SK-N-MC (cell line): Measurements from ENCODE around the gene SYVN1.
"Not testable (repeated sequence)": the region's sequence is repeated elsewhere in the genome, so short reads cannot be mapped to it uniquely, and the experiment has no call there.

ENCODE experiments used
- DNase-seq: peaks from one replicate; pipeline ENCODE4 v3.0.0-alpha.2; 2011; ENCODE audit warnings: low read depth, low spot score
- H3K27ac ChIP-seq: fragments of 200-600 bp; sonication (generic); 2 replicates; pipeline ENCODE4 v1.5.1; 2016; ENCODE audit warnings: mixed run types
- H3K36me3 ChIP-seq: fragments of 200-600 bp; sonication (generic); 2 replicates; pipeline ENCODE4 v1.6.1; 2017; ENCODE audit warnings: antibody characterized with exemption, low read length, mixed read lengths; ENCODE audit not compliant: insufficient read depth
- H3K4me3 ChIP-seq: fragments of 200-600 bp; sonication (generic); 2 replicates; pipeline ENCODE4 v1.5.1; 2016
- H3K9ac ChIP-seq: fragments of 200-600 bp; sonication (generic); 2 replicates; pipeline ENCODE4 v1.8.0; 2017; ENCODE audit warnings: mixed run types, mixed read lengths; ENCODE audit not compliant: insufficient read length
- H3K9me3 ChIP-seq: fragments of 200-600 bp; sonication (generic); 2 replicates; pipeline ENCODE4 v1.6.1; 2017; ENCODE audit warnings: low read depth, mild to moderate bottlenecking, antibody characterized with exemption, low read length, moderate library complexity, mixed read lengths
- EZH2 ChIP-seq: fragments of 200-600 bp; sonication (generic); IDR thresholded peaks from one replicate; pipeline ENCODE4 v1.6.1; 2017; ENCODE audit warnings: antibody characterized with exemption
- FOXP2 ChIP-seq: optimal IDR thresholded peaks from 2 replicates; pipeline ENCODE3; 2011; ENCODE audit warnings: mild to moderate bottlenecking, moderate library complexity; ENCODE audit not compliant: insufficient read depth; ENCODE audit errors: extremely low read length, control extremely low read depth
- POLR2AphosphoS5 ChIP-seq: IDR thresholded peaks from 2 replicates; pipeline ENCODE4 v1.6.1; 2012; ENCODE audit warnings: mild to moderate bottlenecking, low read depth, low read length, borderline replicate concordance

The SYVN1 gene

DNA sequence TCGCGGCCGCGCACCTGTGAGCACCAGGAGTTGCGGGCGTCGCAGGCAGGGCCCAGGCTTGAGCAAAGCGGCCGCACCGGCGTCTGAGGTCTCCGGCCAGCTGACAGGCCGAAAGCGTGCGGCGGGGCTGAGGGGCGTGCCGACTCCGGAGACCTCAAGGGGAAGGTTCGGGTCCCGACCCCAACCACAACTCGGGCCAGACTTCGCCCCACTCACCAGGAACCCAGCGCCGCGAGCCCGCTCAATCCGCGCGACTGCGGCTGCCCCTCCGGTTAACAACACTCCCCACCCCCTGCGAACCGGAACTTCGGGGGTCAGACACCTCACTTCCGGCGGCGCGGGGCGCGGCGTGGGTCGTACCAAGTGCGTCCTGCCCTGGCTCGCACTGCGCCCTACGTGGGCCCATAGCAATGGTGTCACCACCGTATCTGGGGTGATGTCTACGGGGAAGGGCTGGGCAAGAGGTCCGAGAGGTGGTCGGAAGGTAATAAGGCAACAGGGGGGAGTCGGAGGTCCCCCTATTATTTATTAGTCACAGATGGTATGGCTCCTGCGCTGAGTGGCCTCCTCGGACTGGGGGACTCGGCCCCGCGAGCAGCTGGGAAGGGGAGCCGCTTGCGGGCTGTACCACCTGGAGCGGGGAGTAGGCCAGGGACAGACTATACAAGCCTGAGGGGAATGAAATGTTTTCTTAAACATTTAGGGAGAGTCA is at the start of gene SYVN1:
Gene SYVN1 (minus strand): TSS at position 280 of the 712 bp plus-strand sequence. CDS start 918 bp downstream, outside the sequence.
- H3K36me3 ChIP-seq = peaks cover 9% of the 10 kb centered on the region; the same call in 1 of the 2 replicates
- peak within 1 kb of the TSS; percentile 99 for H3K27ac ChIP-seq
- TF ChIP-seq FOXP2 (no peak), EZH2 (no peak), POLR2AphosphoS5 (peak; percentile 90; the same call in 1 of the 2 replicates)
- H3K4me3 ChIP-seq = peak within 1 kb of the TSS; percentile 100
- H3K9ac ChIP-seq = peak within 1 kb of the TSS; percentile 99
- H3K9me3 ChIP-seq = no peaks in the 10 kb centered on the region
- DNase-seq = peak; percentile 40

GRCh38 chr11:65183201-65183891 is 49.0 kb upstream of the SYVN1 start:
- TF ChIP-seq EZH2 (no peak), FOXP2 (no peak), POLR2AphosphoS5 (no peak)
- no peak overlapping the region for H3K27ac ChIP-seq
- no peaks in the 10 kb centered on the region for H3K9me3 ChIP-seq
- no peak for DNase-seq
- H3K9ac ChIP-seq = no peak overlapping the region
- no peak overlapping the region; the same call in 1 of the 2 replicates for H3K4me3 ChIP-seq
- H3K36me3 ChIP-seq = no peaks in the 10 kb centered on the region; the same call in 1 of the 2 replicates

GRCh38 chr11:65182258-65183170 is 48.2 kb upstream of the SYVN1 start:
- Histone ChIP-seq H3K9ac (peak overlapping the region; percentile 90), H3K36me3 (no peaks in the 10 kb centered on the region), H3K9me3 (no peaks in the 10 kb centered on the region), H3K4me3 (peak overlapping the region; percentile 88), H3K27ac (no peak overlapping the region)
- no peak for DNase-seq
- no peak for TF ChIP-seq FOXP2
- TF ChIP-seq EZH2 = no peak

DNA sequence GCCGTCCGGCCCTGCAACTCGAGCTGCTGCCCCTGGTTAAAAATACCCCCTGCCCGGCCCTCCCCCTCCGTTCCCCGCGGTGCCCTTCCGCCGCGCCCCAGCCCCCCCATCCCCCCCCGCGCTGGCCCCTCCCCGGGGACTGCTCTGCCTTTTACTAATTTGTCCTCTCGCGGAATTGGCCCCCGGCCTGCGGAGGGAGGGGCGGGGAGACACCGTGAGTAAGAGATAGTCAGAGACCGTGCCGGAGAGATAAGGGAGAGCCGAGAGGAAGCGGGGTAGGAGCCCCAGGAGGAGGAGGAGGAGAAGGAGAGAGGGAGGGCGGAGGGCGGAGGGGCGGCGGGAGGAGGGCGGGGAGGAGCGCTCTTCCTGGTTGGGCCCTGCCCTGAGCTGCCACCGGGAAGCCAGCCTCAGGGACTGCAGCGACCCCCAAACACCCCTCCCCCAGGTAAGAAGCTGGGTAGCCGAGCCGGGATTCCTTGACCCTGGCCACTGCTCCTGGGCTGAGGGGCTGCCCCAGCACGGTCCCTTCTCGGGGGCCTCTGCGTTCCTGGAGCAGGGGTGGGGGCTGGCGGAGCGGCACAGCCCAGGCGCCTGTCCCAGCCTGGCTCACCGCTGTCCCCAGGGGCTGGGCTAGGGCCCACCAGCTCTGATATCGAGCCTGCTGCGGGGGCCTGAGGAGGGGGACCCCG is 47.4 kb upstream of the SYVN1 start, which contains the start of gene CAPN1:
Gene CAPN1 (plus strand): TSS at position 360 of the 689 bp plus-strand sequence. CDS start 774 bp downstream, outside the sequence.
- DNase-seq = no peak
- Histone ChIP-seq H3K9me3 (no peaks in the 10 kb centered on the region), H3K36me3 (no peaks in the 10 kb centered on the region), H3K9ac (peak within 1 kb of the TSS; percentile 90), H3K4me3 (peak within 1 kb of the TSS; percentile 88), H3K27ac (no peak within 1 kb of the TSS)
- TF ChIP-seq FOXP2 (no peak), POLR2AphosphoS5 (peak; percentile 37; the same call in 1 of the 2 replicates), EZH2 (no peak)

DNA sequence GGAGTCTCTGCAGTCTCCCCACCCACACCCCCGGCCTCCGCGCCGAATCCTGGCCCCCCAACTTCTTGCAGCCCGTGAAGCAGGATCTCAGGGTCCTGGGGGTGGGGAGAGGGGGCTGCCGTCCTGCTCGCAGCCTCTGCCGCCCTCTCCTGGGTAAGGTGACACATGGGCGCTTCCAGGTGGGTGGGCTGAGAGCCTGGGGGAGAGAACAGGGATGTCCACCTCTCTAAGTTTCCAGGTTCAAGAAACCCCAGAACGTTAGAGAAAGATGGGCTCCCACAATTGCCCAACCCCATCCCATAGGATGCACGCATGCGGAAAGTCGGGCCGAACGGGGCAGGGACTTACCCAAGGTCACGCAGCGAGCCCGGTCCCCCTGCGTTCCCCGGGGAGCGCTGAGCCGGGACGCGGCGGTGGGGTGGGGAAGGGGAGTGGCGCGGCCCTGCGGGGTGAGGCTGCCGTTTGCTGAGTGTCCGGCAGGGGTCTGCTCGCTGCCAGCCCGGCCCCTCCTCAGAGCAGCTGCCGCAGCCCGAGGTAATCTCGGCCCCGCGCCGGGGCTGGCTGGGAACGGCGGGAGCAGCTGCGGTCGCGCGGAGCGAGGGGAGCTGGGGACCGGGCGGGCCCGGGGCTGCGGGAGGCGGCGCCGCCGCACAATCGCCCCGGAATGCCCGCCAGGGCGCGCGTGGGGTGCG is 46.7 kb upstream of the SYVN1 start:
- Histone ChIP-seq H3K4me3 (peak overlapping the region; percentile 88), H3K27ac (no peak overlapping the region), H3K9ac (peak overlapping the region; percentile 71), H3K9me3 (no peaks in the 10 kb centered on the region), H3K36me3 (no peaks in the 10 kb centered on the region)
- TF ChIP-seq POLR2AphosphoS5 (no peak), FOXP2 (no peak), EZH2 (no peak)
- DNase-seq = no peak

DNA sequence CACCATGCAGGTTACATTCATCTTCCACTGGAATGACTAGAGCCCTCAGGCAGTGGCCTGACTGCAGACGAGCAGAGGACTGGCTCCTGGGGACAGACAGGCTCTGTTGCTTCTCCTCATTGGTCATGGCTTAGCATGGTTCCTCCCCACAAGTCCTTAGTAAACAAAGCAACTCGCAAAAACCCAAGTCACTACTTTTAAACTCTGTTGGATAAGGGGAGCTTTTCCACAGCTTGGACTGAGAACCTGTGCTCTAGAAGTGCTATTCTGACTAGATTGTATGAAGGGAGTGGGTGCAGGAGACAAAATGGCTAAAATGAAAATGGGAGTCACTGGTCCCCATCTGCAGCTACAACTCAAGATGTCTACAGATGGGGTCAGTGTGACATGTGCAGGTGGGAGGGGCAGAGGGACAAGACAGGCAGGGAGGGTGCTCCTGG is 40.3 kb upstream of the SYVN1 start:
- H3K9me3 ChIP-seq, H3K27ac ChIP-seq, DNase-seq, H3K36me3 ChIP-seq, H3K9ac ChIP-seq, H3K4me3 ChIP-seq: not testable (repeated sequence)

- Histone ChIP-seq H3K9ac (no peak overlapping the region), H3K27ac (no peak overlapping the region), H3K36me3 (no peaks in the 10 kb centered on the region), H3K4me3 (no peak overlapping the region), H3K9me3 (no peaks in the 10 kb centered on the region)
- TF ChIP-seq FOXP2 (no peak), EZH2 (no peak), POLR2AphosphoS5 (no peak)
- no peak for DNase-seq
Observed at GRCh38 chr11:65172600-65172999, 38.3 kb upstream of the SYVN1 start.
